Large intestine (tissue), 3 donors: Measurements from ENCODE around the gene GALNT18. TPM values are rescaled to one million over a fixed set of nuclear protein-coding genes. Genes with fewer than 3 reads are reported as not detected.

Experiments
- DNase-seq, 2 donors: peaks; one replicate each; pipeline versions ENCODE4 v3.0.0 to v3.0.0-alpha.2; 2013
- H3K27ac ChIP-seq: one replicate; pipeline ENCODE4 v1.5.1; 2013; ENCODE audit warnings: low read length
- H3K27me3 ChIP-seq: 2 replicates; pipeline ENCODE4 v1.6.1; 2013; ENCODE audit warnings: low read length; ENCODE audit not compliant: control insufficient read depth, insufficient read depth
- H3K36me3 ChIP-seq: 2 replicates; pipeline ENCODE4 v1.6.1; 2013; ENCODE audit warnings: low read length; ENCODE audit not compliant: control insufficient read depth, insufficient read depth
- H3K4me1 ChIP-seq: one replicate; pipeline ENCODE4 v1.6.1; 2013; ENCODE audit warnings: low read length; ENCODE audit not compliant: control insufficient read depth, insufficient read depth
- H3K4me3 ChIP-seq: one replicate; pipeline ENCODE4 v1.5.1; 2013; ENCODE audit warnings: low read length
- H3K9me3 ChIP-seq: one replicate; pipeline ENCODE4 v1.6.1; 2013; ENCODE audit warnings: mild to moderate bottlenecking, low read depth, low read length, moderate library complexity; ENCODE audit not compliant: control insufficient read depth
- WGBS: methylation state at CpG from one replicate; pipeline ENCODE4 v1.1.5; 2013; ENCODE audit warnings: low lambda C conversion rate; ENCODE audit not compliant: insufficient coverage; 5-methylcytosine and 5-hydroxymethylcytosine counted together
- polyA plus RNA-seq: library from polyadenylated mRNA; unstranded; fragments of 120-200 nt; gene quantifications from one replicate; pipeline ENCODE4 v1.2.1, GENCODE V29; 2013

GALNT18 gene
- polyA plus RNA-seq, 1 donor: 3.7 TPM

DNA sequence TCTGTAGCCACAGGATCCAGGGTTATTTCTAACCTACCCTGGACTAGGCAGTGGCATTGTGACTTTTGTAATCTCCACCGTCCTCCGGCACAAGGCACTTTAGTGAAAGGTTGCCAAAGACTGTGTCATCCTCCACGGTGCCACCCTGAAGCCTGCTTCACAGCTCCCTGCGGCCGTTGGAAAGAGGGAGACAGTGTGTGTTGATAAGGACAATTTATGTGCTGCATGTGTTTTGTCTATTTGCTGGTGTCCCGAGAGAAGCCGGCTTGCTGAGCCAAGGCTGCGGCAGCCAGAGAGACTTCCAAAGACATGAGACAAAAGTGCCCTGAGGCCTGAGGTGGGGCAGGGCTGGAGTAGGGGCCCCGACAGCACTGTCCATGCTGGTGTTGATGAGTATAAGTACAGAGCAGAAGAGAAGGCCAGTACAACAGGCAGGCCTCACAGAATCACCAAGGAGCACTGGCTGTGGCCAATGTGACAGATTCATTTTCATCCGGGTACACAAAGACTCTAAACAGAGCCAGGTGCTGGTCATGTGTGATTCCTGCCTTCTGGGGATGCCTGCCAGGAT lies 40.9 kb downstream of the GALNT18 start:
- no peak overlapping the region for H3K27ac ChIP-seq
- WGBS: no CpG with 5 or more reads among the region's 10 CpGs

DNA sequence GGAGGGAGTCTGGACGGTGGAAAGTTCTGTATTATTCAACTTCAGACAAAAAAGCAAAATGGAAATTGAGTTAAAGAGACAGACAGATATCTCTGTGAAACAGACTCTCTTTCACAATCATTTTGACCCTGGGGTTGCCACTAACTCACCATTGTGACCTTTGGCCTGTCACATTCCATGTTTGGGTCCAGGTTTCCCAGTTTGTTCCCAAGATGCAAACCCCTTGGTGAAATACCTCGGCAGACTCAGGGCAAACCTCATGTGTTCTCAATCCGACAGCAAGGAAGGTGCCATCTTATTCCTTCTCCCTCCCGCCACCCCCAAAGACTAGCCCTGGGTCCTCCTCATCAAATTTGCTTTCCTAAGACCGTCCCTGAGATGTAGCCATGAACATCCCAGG lies 41.8 kb downstream of the GALNT18 start:
- no peak overlapping the region for H3K27ac ChIP-seq
- no peaks in the 10 kb centered on the region for H3K9me3 ChIP-seq
- no peaks in the 10 kb centered on the region for H3K4me1 ChIP-seq
- DNase-seq: no peak
- H3K36me3 ChIP-seq: no peaks in the 10 kb centered on the region
- peaks cover 9% of the 10 kb centered on the region for H3K27me3 ChIP-seq
- H3K4me3 ChIP-seq: no peak overlapping the region
- whole genome bisulfite sequencing: 100% methylated on average over 1 of the region's 5 CpGs

More for the DNA sequence above, 40.9 kb downstream of the GALNT18 start:
- Histone ChIP-seq H3K4me1 (no peaks in the 10 kb centered on the region), H3K4me3 (no peak overlapping the region), H3K9me3 (no peaks in the 10 kb centered on the region), H3K27me3 (peaks cover 9% of the 10 kb centered on the region), H3K36me3 (no peaks in the 10 kb centered on the region)
- DNase-seq: no peak

DNA sequence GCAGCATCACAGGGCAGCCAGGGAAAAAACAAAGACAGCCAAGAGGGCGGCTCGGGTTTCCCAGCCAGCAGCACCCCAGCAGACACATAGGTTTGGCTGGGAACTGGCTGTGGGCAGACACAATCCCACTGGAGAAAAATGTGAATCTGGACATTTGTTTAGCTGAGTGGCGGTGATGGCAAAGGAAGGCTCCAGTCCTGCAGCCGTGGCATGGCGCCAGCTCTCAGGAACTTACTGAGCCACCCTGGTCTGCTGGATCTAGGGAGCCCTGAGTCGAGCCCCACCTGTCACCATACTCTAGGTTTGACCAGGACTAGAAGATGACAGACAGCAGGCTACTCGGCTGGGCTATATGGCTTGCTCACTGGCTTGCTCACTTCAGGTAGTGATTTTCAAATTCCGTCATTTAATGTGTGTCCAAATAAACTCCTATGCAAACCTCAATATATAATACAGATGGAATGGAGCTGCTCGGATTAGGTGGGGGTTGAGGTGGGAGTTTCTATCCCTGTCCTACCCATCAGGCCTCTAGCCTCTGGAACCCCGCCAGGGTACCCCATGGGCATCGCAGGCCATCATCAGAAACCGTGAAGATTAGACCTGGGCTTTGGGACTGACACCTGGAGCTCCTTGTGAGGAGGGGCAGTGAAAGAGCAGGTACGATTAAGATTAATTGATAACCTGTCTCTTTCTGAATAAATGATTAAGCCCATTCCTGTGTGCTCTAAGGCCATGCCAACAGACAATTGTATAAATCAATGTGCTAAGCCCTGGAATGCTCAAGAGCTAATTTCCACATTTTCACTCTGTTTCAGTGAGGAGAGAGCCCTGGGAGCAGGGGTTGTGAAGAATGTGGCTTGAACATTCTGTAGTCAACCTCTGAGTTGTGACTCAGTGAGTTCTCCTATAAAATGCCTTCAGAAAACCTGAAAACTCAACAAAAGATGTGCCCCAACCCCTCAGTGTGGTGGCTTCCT lies 42.5 kb downstream of the GALNT18 start:
- no CpG with 5 or more reads among the region's 13 CpGs for WGBS
- Histone ChIP-seq H3K9me3 (no peaks in the 10 kb centered on the region), H3K4me3 (no peak overlapping the region), H3K4me1 (no peaks in the 10 kb centered on the region), H3K36me3 (no peaks in the 10 kb centered on the region), H3K27me3 (peaks cover 9% of the 10 kb centered on the region), H3K27ac (no peak overlapping the region)
- no peak for DNase-seq

DNA sequence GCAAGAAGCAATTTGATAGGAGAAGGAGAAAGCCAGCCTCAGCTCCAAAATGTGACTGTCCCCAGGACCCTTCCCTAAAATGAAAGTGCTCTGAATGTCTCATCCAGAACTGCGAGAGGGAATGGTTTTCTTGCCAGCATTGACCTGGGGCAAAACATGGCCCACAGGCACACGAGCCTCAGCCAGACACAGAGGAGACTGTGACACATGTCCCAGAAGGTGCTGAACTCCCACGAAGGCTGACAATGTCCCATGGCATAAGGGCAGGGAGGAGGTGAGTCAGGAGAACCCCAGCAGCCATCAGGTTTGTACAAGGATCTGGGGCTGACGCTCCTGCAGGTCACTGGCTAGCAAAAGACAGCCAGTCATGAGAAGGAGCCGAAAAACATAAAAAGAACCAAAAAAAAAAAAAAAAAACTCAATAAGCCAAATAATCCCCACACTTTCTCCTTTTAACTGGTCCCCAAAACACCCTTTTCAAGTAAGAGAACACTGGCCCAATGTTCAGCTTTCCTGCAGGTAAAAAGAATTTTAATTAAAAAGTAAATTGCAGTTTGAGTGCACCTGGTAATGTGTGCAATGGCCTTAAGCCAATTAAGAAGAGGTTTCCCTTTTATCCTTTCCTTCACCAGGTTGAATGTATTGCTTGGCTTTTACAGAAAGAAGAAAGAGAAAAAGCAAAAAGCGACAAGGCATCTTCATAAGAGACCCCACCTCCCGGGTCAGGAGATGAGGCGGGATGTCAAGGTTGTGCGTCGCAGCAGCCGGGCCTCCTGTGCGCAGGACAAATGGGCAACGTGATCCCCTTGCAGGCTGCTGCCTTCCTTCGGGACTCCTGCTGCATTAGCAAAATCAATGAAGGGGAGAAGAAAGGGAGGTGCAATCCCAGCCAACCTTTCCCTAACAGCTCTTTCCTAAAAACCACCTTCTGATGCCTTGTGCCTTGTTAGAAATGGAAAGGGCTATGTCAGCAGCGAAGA lies 43.6 kb downstream of the GALNT18 start:
- 81% methylated on average over 4 of the region's 15 CpGs for WGBS

DNA sequence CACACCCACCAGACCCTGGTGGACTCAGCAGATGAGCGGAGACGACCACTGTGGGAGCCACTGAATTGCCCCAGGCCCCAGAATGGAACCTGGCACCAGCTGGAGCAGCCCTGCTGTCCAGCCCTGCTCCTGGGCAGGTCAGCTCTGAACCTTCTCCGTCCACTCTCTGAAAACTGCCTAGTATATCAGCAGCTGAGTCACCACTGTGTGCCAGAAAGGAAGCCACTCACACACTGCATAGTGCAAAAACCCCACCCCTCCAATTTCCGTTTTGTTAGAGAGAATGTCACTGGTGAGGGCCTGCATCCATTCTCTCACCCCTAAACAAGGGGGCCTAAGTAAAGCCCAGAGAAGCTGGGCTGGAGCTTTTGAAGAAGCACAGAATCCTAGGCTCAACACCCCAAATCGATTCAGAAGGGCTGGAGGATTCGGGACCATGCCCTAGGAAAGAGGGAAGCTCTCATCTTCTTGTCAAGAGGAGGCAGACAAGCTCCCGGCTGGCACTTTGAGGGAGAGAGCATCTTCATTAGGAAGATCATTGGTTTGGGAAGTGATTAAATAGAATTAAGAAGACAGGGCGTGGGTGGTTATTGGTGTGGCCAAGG lies 44.5 kb downstream of the GALNT18 start:
- Histone ChIP-seq H3K4me1 (no peaks in the 10 kb centered on the region), H3K4me3 (no peak overlapping the region), H3K27me3 (peaks cover 4% of the 10 kb centered on the region), H3K9me3 (no peaks in the 10 kb centered on the region), H3K27ac (no peak overlapping the region), H3K36me3 (no peaks in the 10 kb centered on the region)
- WGBS: 90% methylated on average over 2 of the region's 8 CpGs
- no peak for DNase-seq

More for the DNA sequence above, 43.6 kb downstream of the GALNT18 start:
- Histone ChIP-seq H3K4me3 (no peak overlapping the region), H3K4me1 (no peaks in the 10 kb centered on the region), H3K36me3 (no peaks in the 10 kb centered on the region), H3K27me3 (peaks cover 9% of the 10 kb centered on the region), H3K9me3 (no peaks in the 10 kb centered on the region), H3K27ac (no peak overlapping the region)
- no peak for DNase-seq

DNA sequence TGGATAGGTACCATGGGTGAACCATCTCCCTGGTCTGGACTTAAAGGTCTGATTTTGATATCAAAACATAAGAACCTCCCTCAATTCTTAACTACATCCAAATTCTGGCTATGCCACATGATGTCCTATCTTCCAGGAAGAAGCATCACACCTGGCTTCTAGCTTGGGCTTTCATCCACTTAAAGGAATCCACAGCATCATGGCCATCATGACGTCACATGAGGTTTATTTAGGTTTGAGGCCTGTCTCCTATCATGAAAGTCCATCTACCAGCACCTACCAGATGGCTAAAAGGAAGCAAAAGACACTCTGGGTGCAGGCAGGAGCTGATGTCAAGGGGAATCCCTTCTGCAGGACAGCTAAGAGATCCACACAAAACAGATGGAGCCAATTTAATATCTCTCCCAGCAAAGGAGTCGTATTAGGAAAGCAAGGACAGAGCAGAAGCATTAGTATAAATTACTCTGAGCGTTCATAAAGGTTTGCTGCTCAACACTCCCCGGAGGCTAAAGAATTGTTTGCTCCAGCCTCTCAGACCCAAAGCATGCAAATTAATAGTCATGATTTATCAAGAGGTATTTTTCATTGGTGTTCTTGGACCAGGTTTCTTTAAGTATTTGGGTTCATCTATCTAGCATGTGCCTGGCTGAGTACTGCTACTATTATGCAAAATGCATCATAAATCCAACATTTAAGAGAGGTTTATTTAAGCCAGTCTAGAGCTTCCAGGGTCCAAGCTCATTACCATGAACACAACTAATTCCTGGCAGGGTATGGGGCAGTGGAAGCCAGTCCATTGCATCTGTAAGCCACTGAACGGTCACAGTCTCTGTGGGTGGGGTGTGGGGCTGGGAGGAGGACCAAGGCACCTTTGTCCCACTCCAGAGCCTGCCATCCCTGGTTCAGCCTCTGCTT lies 47.2 kb downstream of the GALNT18 start:
- Histone ChIP-seq H3K9me3 (no peaks in the 10 kb centered on the region), H3K27ac (no peak overlapping the region), H3K4me1 (no peaks in the 10 kb centered on the region), H3K4me3 (no peak overlapping the region), H3K27me3 (peaks cover 4% of the 10 kb centered on the region), H3K36me3 (no peaks in the 10 kb centered on the region)
- DNase-seq: no peak
- no CpG with 5 or more reads among the region's 5 CpGs for WGBS

DNA sequence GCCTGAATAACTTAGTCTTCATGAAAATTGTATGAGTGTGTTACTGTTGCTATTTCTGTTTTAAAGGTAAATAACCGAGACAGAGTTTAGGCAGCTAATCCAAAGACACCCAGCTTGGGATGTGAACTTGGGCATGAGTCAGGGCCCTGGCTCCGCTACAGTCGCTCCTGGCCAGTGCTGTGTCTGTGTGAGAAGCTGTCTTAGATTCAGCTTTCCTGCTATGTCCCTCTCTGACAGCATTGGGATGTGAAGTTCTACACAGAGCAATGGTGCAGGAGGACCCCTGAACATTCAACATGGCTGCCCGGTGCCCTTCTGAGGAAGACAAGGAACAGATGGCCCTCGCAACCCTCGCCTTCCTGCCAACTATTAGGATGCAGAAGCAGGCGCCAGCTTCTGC lies 49.4 kb downstream of the GALNT18 start:
- no peak for DNase-seq
- no peaks in the 10 kb centered on the region for H3K36me3 ChIP-seq
- no peaks in the 10 kb centered on the region for H3K9me3 ChIP-seq
- no peak overlapping the region for H3K4me3 ChIP-seq
- no peak overlapping the region for H3K27ac ChIP-seq
- WGBS: no CpG with 5 or more reads among the region's 7 CpGs
- no peaks in the 10 kb centered on the region for H3K4me1 ChIP-seq
- no peaks in the 10 kb centered on the region for H3K27me3 ChIP-seq

DNA sequence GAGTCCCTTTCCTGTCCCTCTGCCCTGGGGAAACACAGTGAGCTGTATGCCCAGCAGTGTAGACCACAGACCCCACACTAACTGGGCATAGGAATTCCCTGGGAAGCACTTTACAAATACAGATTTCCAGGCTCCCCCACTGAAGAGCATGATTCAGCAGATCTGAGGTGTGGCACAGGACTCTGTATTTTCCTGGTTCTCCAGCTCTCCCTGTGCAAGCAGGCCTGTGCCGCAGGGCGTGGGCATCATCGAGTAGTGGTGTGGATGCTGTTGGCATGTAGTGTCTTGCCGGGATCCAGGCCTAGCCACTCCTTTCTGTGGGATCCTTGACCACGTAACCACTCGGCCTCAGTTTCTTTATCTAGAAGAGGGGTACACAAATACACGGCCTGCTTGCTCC lies 49.9 kb downstream of the GALNT18 start:
- Histone ChIP-seq H3K27ac (no peak overlapping the region), H3K4me3 (no peak overlapping the region), H3K27me3 (no peaks in the 10 kb centered on the region), H3K36me3 (no peaks in the 10 kb centered on the region), H3K4me1 (no peaks in the 10 kb centered on the region), H3K9me3 (no peaks in the 10 kb centered on the region)
- no CpG with 5 or more reads among the region's 7 CpGs for WGBS
- no peak for DNase-seq

DNA sequence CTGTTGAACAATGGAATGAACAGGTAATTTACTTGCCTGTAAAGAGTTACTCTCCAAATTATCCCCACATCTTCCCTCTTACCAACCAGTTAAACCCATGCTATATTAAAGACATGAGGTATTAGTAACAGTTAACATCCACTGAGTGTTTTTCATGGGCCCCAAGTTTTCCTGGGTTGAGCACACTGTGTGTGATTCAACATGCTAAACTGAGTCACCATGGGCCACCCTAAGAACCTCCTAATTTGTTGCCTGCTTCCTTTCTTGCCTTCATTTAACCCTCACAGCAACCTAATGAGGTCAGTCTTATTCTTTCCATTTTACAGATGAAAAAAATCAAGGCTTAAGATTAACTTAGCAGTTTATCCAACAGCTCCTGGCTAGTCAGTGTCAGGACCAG lies 51.0 kb downstream of the GALNT18 start:
- Histone ChIP-seq H3K27ac (no peak overlapping the region), H3K9me3 (no peaks in the 10 kb centered on the region), H3K4me3 (no peak overlapping the region), H3K4me1 (no peaks in the 10 kb centered on the region), H3K27me3 (no peaks in the 10 kb centered on the region), H3K36me3 (no peaks in the 10 kb centered on the region)
- no peak for DNase-seq
